ENCODE results near the gene MAPK8.

Gene MAPK8

DNA sequence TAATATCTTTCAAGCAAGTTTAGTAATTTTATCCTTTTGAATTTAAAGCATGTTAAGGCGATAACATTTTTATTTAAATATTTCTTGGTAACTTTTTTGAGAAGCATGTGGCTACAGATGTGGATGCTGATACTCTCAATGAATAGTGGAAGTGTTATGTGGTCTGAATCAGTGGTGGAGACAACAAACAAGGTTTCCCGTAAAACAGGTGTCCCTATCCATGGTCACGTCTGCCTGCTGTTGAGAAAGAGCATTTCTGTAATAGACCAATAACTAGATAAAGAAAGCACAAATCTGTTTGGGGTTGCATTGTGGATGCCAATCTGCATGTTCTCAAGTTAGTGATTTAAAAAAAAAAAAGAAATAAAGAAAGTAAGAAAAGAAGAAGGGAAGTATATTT is 13.9 kb upstream of the MAPK8 start:
- DNase-seq (ENCODE audit: extremely low spot score): no peak
- CTCF ChIA-PET: interaction anchor here (0.7 to 0.9 kb wide), 2 partner anchors 12 to 1947 kb away, joined by 3 to 4 read pairs; no protein-coding TSS in a partner anchor
- no peak for TF ChIP-seq HDGF (IDR thresholded peaks at IDR 0.05; ENCODE audit: borderline replicate concordance)
- no peak for TF ChIP-seq LEF1 (IDR thresholded peaks at IDR 0.05; ENCODE audit: borderline replicate concordance)
- no peak for TF ChIP-seq TARDBP (IDR thresholded peaks at IDR 0.05)
- no peak for TF ChIP-seq SP1 (IDR thresholded peaks at IDR 0.05)
- no peak for TF ChIP-seq FOXA1 (IDR thresholded peaks at IDR 0.05)
- no peak for TF ChIP-seq ZNF384 (IDR thresholded peaks at IDR 0.05)
- TF ChIP-seq ELF4 (IDR thresholded peaks at IDR 0.05): no peak
- TF ChIP-seq L3MBTL2 (conservative IDR thresholded peaks at IDR 0.05): no peak
- TF ChIP-seq ARNT (IDR thresholded peaks at IDR 0.05): no peak
- TF ChIP-seq FOXK2 (IDR thresholded peaks at IDR 0.05): no peak
- POLR2A ChIA-PET: no interaction called here

DNA sequence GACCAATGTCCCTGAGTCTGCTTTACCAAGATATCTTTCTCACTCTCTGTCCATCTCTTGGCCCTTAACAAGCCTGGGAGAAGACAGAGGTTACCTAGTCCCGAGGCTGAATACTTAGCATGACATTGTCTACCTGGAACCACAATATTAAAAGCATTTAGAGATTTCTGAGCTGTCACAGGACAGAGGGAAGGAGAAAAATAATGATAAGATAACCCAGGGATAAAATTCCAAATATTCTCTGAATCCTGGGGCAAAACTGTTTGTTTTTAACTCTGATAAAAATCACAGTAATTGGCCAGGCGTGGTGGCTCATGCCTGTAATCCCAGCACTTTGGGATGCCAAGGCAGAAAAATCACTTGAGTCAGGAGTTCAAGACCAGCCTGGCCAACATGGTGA is 12.0 kb upstream of the MAPK8 start:
- TF ChIP-seq SP1 (IDR thresholded peaks at IDR 0.05) (no peak), ELF4 (IDR thresholded peaks at IDR 0.05) (no peak)
- DNase-seq (ENCODE audit: extremely low spot score): no peak
- CTCF ChIA-PET: interaction anchor here (1.0 kb wide), 1 partner anchor 10 kb away, joined by 3 read pairs; no protein-coding TSS in a partner anchor
- POLR2A ChIA-PET: no interaction called here

DNA sequence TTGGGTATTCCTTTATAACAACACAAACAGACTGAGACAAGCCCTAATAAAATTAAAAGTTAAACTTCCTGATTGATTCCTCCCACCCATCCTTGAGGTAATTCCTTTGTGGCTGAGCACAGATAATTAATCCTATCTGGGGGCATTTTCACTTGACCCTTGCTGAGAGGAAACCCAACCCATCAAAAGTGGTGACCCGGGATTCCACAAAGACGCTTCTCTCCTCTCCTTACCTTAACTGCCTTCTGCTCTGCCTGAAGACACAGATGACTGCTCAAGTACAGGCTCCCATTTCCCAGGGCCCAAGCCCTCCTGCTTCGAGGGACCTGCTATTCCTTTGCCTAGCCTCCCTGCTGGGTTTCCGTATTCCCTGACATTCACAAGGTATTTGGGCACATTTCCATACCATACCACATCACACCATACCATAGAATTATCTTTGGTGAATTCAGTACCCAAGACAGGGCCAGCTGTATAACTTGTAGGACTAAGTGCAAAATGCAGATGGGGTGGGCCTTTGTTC is 9.8 kb upstream of the MAPK8 start:
- TF ChIP-seq FOXM1 (IDR thresholded peaks at IDR 0.05; ENCODE audit: borderline replicate concordance) (no peak), BHLHE40 (IDR thresholded peaks at IDR 0.05; ENCODE audit: borderline replicate concordance) (no peak), FOXK2 (IDR thresholded peaks at IDR 0.05) (no peak), SUZ12 (IDR thresholded peaks at IDR 0.05) (no peak), ELF4 (IDR thresholded peaks at IDR 0.05) (no peak), FOXA1 (IDR thresholded peaks at IDR 0.05) (no peak), LEF1 (IDR thresholded peaks at IDR 0.05; ENCODE audit: borderline replicate concordance) (no peak), ARNT (IDR thresholded peaks at IDR 0.05) (no peak), L3MBTL2 (conservative IDR thresholded peaks at IDR 0.05) (no peak), HDGF (IDR thresholded peaks at IDR 0.05; ENCODE audit: borderline replicate concordance) (no peak), ZNF384 (IDR thresholded peaks at IDR 0.05) (no peak)
- no peak for DNase-seq (ENCODE audit: extremely low spot score)
- ChIA-PET POLR2A (no interaction called here), CTCF (no interaction called here)

DNA sequence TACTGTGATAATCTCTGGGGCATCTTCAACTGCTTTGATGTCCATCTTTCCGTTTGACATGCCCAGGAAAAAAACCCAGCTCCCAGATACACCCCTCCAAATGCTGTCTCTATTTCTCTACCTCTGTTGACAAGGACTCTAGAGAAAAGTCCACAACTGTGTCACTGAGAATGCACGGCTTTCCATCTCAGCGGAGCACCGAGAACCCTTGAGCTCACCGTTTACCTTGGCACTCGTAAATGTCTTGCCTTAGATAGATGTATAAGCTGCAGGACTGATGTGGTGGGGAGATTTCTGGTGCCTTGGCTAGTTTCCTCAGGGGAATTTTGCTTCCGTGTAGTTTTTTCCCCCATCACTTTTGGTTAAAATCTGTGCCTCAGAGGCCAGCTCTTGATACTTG is 7.4 kb upstream of the MAPK8 start:
- POLR2A ChIA-PET: no interaction called here
- DNase-seq (ENCODE audit: extremely low spot score): no peak
- TF ChIP-seq ARNT (IDR thresholded peaks at IDR 0.05): no peak
- TF ChIP-seq NFRKB (IDR thresholded peaks at IDR 0.05): no peak
- no peak for TF ChIP-seq BHLHE40 (IDR thresholded peaks at IDR 0.05; ENCODE audit: borderline replicate concordance)
- no peak for TF ChIP-seq SP1 (IDR thresholded peaks at IDR 0.05)
- CTCF ChIA-PET: no interaction called here

DNA sequence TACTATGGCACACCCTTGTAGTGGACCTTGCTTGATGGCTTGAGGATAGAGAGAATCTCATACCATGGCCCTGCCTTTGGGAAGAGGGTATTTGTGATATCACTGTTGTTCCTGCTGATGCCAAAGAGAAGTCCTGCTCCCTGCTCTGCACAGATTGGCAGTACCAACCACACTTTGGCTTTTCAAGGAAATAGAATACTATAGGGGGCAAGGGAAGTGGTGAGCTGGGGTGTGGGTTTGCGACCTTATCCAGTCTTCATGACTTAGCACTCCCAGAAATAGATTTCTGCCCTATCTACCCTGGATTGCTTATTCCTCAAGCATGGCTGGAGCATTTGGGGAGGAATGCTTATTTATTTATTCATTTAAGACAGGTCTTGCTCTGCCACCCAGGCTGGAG is 6.8 kb upstream of the MAPK8 start:
- ChIA-PET CTCF (no interaction called here), POLR2A (no interaction called here)
- DNase-seq (ENCODE audit: extremely low spot score): no peak
- TF ChIP-seq ARNT (IDR thresholded peaks at IDR 0.05): no peak

DNA sequence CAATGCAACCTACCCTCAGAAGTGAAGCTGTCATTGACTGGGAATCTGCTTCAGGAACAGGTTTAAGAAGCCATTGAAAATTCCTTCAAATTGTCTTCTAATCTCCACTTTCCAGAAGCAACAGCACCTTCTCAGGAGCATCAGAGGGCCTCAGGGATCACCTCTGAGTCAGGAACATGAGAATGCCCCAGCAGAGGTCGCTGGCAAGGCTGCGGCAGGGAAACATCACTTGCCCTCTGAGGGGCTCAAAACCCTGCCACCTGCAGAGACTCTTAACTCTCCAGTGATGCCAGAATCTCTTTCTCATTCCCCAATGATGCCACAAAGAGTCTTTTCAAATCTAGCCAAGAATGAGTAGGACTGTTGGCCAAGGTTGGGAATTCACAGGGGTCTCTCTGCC is 5.9 kb upstream of the MAPK8 start:
- TF ChIP-seq ELF4 (IDR thresholded peaks at IDR 0.05) (no peak), ARNT (IDR thresholded peaks at IDR 0.05) (no peak), ZNF384 (IDR thresholded peaks at IDR 0.05) (no peak), FOXK2 (IDR thresholded peaks at IDR 0.05) (no peak), SP1 (IDR thresholded peaks at IDR 0.05) (no peak), L3MBTL2 (conservative IDR thresholded peaks at IDR 0.05) (no peak), SUZ12 (IDR thresholded peaks at IDR 0.05) (no peak), LEF1 (IDR thresholded peaks at IDR 0.05; ENCODE audit: borderline replicate concordance) (no peak), FOXA1 (IDR thresholded peaks at IDR 0.05) (no peak), FOXM1 (IDR thresholded peaks at IDR 0.05; ENCODE audit: borderline replicate concordance) (no peak), BHLHE40 (IDR thresholded peaks at IDR 0.05; ENCODE audit: borderline replicate concordance) (no peak), HDGF (IDR thresholded peaks at IDR 0.05; ENCODE audit: borderline replicate concordance) (no peak), NFRKB (IDR thresholded peaks at IDR 0.05) (no peak), CTBP1 (IDR thresholded peaks at IDR 0.05; ENCODE audit: borderline replicate concordance) (no peak), TARDBP (IDR thresholded peaks at IDR 0.05) (no peak)
- TF ChIP-seq, protein P1, sequence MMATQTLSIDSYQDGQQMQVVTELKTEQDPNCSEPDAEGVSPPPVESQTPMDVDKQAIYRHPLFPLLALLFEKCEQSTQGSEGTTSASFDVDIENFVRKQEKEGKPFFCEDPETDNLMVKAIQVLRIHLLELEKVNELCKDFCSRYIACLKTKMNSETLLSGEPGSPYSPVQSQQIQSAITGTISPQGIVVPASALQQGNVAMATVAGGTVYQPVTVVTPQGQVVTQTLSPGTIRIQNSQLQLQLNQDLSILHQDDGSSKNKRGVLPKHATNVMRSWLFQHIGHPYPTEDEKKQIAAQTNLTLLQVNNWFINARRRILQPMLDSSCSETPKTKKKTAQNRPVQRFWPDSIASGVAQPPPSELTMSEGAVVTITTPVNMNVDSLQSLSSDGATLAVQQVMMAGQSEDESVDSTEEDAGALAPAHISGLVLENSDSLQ (IDR thresholded peaks at IDR 0.05): no peak
- POLR2A ChIA-PET: no interaction called here
- DNase-seq (ENCODE audit: extremely low spot score): no peak
- CTCF ChIA-PET: interaction anchor here (0.6 to 1.0 kb wide), 3 partner anchors 11 to 22 kb away, joined by 3 read pairs; no protein-coding TSS in a partner anchor

DNA sequence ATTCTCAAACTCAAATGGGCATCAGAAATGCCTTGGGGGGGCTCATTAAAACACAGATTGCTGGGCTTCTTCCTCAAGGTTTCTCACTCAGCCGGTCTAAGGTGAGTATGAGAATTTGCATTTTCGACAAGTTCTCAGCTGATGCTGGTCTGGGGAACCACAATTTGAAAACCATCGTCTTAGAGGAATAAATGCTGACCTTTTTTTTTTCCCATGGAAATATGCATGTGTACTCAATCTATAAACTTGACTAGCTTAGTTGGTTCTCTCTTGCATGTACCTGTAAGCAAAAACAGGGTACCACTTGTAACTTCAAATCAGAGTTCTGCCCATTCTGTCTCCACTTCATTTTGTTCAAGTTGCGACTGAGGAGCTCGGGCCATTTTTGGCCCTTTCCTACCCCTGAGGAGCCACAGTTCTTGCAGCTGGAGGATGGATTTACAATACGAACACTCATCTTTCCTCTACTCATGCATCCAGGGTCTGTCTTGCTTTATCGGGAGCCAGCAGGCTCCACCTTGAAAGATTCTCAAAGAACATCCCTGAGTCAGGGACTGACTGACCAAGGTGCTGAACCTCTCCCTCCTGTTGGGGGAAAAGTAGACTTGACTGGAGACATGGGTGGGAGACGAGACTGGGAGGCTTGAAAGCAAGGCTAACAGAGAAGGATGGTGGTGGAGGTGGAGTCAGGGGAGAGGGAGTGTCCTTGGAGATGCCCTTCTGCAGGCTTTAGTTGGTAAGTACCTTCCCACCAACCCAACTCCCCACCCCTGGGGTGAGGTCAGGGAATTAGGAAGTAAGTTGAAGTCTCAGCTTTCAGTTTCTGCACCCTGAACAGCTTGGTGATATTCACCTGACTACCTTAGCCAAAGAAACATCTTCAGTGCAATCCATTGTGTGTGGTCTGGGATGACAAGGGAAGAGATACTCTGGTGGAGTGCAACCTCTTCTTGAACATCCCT is 3.7 kb upstream of the MAPK8 start:
- CTCF ChIA-PET: interaction anchor here (0.6 kb wide), 2 partner anchors 12 to 144 kb away, joined by 3 read pairs; no protein-coding TSS in a partner anchor
- DNase-seq (ENCODE audit: extremely low spot score): no peak
- POLR2A ChIA-PET: no interaction called here
- no peak for TF ChIP-seq HDGF (IDR thresholded peaks at IDR 0.05; ENCODE audit: borderline replicate concordance)
- TF ChIP-seq SP1 (IDR thresholded peaks at IDR 0.05): no peak
- no peak for TF ChIP-seq BHLHE40 (IDR thresholded peaks at IDR 0.05; ENCODE audit: borderline replicate concordance)
- TF ChIP-seq, protein P1 (IDR thresholded peaks at IDR 0.05): no peak
- TF ChIP-seq ZNF384 (IDR thresholded peaks at IDR 0.05): no peak
- no peak for TF ChIP-seq TARDBP (IDR thresholded peaks at IDR 0.05)
- no peak for TF ChIP-seq ARNT (IDR thresholded peaks at IDR 0.05)
- TF ChIP-seq SUZ12 (IDR thresholded peaks at IDR 0.05): no peak
- no peak for TF ChIP-seq FOXA1 (IDR thresholded peaks at IDR 0.05)
- TF ChIP-seq CTBP1 (IDR thresholded peaks at IDR 0.05; ENCODE audit: borderline replicate concordance): no peak
